Measurements from ENCODE around the gene USP11. TPM values are rescaled to one million over a fixed set of nuclear protein-coding genes. Genes with fewer than 3 reads are reported as not detected.

Gene USP11
- total and polyA plus RNA-seq, 2 experiments from 2014 or later: 120 to 337 TPM

GRCh38 chrX:47189906-47190305, 42.9 kb upstream of the USP11 start:
- Histone ChIP-seq H3K27ac (no peak overlapping the region), H3K27me3 (peaks cover 7% of the 10 kb centered on the region), H3K4me1 (ENCODE audit: low read depth) (peaks cover 6% of the 10 kb centered on the region), H3K4me3 (no peak overlapping the region), H3K9me3 (ENCODE audit: low read depth) (no peaks in the 10 kb centered on the region), H3K36me3 (no peaks in the 10 kb centered on the region)
- no peak for TF ChIP-seq CTCF (IDR thresholded peaks at IDR 0.05; ENCODE audit: low read depth, low read length)
- DNase-seq (ENCODE audit: low read depth in 1 of 2, low spot score in 1 of 2): no peak

- peak; percentile 95 to 96 for DNase-seq (ENCODE audit: low read depth in 1 of 2, low spot score in 1 of 2)
- Histone ChIP-seq H3K27ac (no peak overlapping the region), H3K4me3 (peak overlapping the region; percentile 37), H3K36me3 (no peaks in the 10 kb centered on the region), H3K27me3 (peaks cover 7% of the 10 kb centered on the region), H3K9me3 (ENCODE audit: low read depth) (no peaks in the 10 kb centered on the region), H3K4me1 (ENCODE audit: low read depth) (peaks cover 12% of the 10 kb centered on the region)
- TF ChIP-seq CTCF (IDR thresholded peaks at IDR 0.05; ENCODE audit: low read depth, low read length): no peak
These were observed 42.2 kb upstream of the USP11 start for GRCh38 chrX:47190445-47191269.

GRCh38 chrX:47191331-47191730, 41.5 kb upstream of the USP11 start:
- H3K9me3 ChIP-seq (ENCODE audit: low read depth): no peaks in the 10 kb centered on the region
- H3K27ac ChIP-seq: no peak overlapping the region
- H3K4me1 ChIP-seq (ENCODE audit: low read depth): peaks cover 19% of the 10 kb centered on the region
- DNase-seq (ENCODE audit: low read depth in 1 of 2, low spot score in 1 of 2): peak in 1 of 2 donors; percentile 25
- peak overlapping the region; percentile 37 for H3K4me3 ChIP-seq
- peaks cover 7% of the 10 kb centered on the region for H3K27me3 ChIP-seq
- no peak for TF ChIP-seq CTCF (IDR thresholded peaks at IDR 0.05; ENCODE audit: low read depth, low read length)
- H3K36me3 ChIP-seq: no peaks in the 10 kb centered on the region

- Histone ChIP-seq H3K27ac (no peak overlapping the region), H3K27me3 (peaks cover 7% of the 10 kb centered on the region), H3K36me3 (no peaks in the 10 kb centered on the region), H3K4me3 (peak overlapping the region; percentile 37), H3K4me1 (ENCODE audit: low read depth) (peaks cover 24% of the 10 kb centered on the region), H3K9me3 (ENCODE audit: low read depth) (no peaks in the 10 kb centered on the region)
- TF ChIP-seq CTCF (IDR thresholded peaks at IDR 0.05; ENCODE audit: low read depth, low read length): no peak
- DNase-seq (ENCODE audit: low read depth in 1 of 2, low spot score in 1 of 2): no peak
These were observed 40.9 kb upstream of the USP11 start for GRCh38 chrX:47191806-47192401.

- Histone ChIP-seq H3K27me3 (peaks cover 7% of the 10 kb centered on the region), H3K36me3 (peaks cover 2% of the 10 kb centered on the region), H3K9me3 (ENCODE audit: low read depth) (no peaks in the 10 kb centered on the region), H3K4me1 (ENCODE audit: low read depth) (peaks cover 38% of the 10 kb centered on the region), H3K4me3 (peak within 1 kb of the TSS; percentile 91), H3K27ac (peak within 1 kb of the TSS; percentile 100)
- DNase-seq (ENCODE audit: low read depth in 1 of 2, low spot score in 1 of 2): peak; percentile 95 to 99
- TF ChIP-seq CTCF (IDR thresholded peaks at IDR 0.05; ENCODE audit: low read depth, low read length): peak; percentile 59
These were observed 39.2 kb upstream of the USP11 start, which contains the start of gene UBA1 for GRCh38 chrX:47193475-47194193. Gene UBA1, plus strand, starts transcription at chrX:47193829. Its CDS starts 4,974 bp downstream, at chrX:47198803.
